HG02571 (cell line): ENCODE measurements around the gene NBAS.

ENCODE experiments used
- ATAC-seq: cut with Tn5 transposase; IDR thresholded peaks from one replicate; pipeline ENCODE4 v1.9.1; 2021; ENCODE audit warnings: mild to moderate bottlenecking, moderate library complexity; ENCODE audit not compliant: unreplicated experiment

NBAS gene

DNA sequence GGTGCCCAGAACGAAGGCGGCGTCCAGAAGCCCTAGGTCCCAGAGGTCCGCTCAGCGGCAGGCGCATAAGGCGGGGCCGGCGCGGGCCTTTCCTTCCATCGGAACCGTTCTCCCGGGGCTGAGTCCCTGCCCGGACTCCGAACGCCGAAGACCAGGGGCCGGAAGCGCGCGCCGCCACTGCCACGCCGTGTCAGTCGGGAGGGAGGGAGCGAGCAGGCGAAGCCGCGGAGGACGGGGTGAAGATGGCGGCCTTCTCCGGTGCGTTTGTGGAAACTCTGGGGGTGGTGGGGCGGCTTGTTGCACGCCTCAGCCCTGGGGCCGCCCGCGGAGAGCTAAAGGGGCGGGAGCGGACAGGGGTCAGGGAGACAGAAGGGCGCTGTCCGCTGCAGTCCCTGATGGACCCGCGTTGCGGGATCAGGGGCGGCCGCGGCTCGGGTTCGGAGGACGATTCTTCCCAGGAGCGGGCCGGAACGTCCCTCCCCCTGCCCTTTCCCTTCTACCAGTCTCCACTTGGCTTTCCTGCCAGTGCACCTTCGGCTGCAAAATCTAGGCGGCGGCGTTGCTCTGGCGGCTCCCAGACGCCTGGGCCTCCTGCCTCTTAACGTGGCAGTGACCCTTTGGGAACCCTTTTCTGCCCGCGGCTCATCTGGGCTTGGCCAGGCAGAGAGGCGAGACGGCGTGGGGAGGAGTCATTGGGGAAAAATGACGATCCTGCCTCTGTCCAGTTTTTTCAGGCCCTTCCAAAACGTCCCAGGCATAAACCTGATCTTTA is 30.7 kb upstream of the NBAS start, which contains the start of gene DDX1:
Gene DDX1 (plus strand): TSS at position 177 of the 772 bp plus-strand sequence. CDS start 66 bp downstream, at position 243.
- ATAC-seq, result peak; percentile 93

DNA sequence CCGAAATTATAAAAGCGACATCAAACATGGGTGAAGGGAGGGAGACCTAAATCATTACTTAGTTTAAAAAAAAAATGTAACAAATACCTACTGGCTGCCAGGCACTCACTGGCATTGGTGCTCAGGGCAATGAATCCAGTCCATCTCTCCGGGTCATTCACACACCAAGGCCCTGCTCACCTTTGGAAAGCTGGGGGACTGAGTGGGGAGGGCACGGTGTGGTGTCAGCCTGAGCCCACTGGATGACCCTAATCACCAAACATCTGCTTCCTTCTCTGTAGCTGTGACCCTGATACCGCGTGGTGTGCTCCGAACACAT is 30.2 kb upstream of the NBAS start:
- no peak for ATAC-seq

DNA sequence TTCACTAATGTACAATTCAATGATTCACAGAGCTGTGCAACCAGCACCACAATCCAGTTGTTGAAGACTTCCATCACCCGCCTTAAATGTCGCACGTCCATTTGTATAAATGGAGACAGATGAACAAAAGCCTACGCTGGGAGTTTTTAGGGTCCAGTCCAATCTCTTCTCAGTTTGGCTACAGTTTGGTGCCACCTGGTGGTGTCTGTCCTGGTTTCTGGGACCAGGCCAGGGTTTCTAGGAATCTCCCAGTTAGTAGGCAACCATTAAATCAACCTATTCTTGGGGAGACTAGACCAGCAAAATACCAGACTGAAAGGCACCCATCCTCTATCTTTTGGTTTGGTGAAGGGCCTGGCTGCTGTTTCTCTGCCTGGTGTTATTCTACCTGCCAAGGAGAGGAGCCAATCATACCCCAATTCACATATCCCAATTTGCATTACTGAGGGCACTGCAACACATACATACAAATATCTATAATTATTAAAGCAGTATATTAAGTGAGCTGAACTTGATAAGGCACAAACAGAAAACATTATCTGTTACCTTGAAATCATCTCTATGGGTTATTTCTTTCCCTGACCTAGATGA is 27.3 kb upstream of the NBAS start:
- no peak for ATAC-seq

DNA sequence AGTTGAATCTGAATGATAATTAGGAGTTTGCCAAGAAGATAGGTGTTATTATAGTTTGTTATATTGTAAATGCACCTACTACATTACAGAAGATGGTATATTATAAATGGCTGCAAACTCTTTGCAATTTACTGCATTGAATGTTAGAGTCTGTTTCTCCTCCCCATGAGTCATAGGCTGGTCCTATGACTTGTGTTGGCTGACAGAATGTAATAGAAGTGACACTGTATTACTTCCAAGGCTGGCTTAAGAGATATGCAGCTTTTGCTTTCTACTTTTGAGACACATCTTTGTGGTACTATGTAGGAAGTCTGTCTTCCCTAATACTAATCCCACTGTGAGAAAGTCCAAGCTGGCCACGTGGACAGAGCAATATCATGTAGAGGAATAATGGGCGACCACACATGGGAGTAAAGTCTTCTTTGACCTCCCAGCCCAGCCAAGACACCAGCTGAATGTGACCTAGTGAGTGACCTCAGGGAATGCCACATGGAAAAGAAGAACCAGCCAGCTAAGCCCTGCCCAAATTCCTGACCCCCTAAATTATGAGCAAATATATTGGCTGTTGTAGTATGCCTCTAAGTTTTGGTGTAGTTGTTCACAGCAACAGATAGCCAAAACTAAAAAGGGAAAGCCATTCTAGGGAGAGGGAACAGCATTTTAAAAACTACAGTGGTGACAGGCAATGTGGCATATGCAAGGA is 23.8 kb upstream of the NBAS start:
- ATAC-seq, result no peak

- ATAC-seq, result no peak
These were observed 23.2 kb upstream of the NBAS start for GRCh38 chr2:15584316-15584715.

- ATAC-seq, result no peak
These were observed 22.7 kb upstream of the NBAS start for GRCh38 chr2:15583826-15584225.

GRCh38 chr2:15582710-15583357 is 21.7 kb upstream of the NBAS start:
- no peak for ATAC-seq

GRCh38 chr2:15580451-15580850 is 19.3 kb upstream of the NBAS start:
- ATAC-seq, result no peak

- ATAC-seq, result no peak
These were observed 18.5 kb upstream of the NBAS start for GRCh38 chr2:15579641-15580040.

DNA sequence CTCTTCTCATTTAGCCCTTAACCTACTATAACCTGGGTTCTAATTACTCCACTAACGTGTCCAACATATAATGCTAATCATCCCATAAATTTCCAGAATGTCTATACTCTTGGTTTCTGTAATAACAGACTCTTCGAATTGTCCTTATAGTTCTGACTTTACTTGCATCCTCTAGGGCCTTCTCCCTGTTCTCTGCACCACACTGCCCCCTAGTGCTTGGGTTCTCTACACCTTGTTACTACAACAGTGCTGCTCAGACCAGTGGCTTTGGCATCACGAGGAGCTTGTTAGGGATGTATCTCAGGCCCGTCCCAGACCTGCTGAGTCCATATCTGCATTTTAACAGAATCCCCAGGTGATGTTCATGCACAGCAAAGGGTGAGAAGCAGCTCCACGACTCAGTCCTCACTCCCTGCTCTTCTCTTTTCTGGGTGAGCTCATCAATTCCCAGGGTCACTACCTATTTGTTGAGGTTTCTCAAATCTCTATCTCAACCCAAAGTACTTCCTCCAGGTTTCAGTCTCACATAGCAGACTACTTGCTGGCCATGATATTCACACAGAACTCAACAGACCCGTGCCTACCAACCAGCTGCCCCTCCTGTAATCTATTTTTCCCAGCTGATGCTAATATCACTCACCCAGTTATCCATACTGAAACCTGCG is 16.1 kb upstream of the NBAS start:
- ATAC-seq, result peak; percentile 89

DNA sequence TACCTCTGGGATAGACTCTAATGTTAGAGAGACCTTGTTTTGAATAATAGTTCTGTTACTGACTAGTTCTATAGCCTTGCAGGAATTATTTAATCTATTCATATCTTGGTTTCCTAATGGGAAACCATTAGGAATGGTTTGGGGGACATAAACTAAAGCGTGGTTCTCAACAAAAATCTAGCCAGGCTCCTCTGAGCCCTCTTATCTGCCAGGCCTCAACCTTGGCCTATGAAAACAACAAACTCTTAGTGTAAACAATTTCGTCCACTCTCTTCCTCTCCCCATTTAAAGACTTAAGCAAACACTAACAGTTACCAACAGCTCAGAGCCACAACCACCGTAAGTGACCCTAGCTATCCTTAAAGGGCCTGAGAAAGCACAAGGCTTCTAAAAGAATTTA is 10.6 kb upstream of the NBAS start:
- ATAC-seq, result no peak

DNA sequence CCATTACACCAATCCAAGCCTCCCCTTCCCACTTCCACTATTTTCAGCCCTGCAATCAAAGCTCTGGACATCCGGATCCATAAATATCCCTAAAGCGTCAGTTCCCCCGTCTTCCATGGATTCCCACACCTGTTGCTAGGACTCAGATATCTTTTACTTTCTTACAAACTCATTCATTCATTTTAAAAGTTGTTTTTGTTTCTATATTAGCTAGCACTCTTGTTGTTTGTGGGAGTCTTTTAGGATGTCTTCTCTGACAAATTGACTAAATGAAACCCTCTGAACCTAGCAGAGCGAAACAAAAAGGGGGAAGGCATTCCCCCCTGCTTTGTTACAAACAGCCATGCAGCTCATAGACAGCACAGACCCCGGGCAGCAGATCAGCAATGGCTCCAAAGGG is 9.0 kb upstream of the NBAS start:
- ATAC-seq, result no peak

GRCh38 chr2:15568874-15569273 is 7.7 kb upstream of the NBAS start:
- ATAC-seq, result no peak

DNA sequence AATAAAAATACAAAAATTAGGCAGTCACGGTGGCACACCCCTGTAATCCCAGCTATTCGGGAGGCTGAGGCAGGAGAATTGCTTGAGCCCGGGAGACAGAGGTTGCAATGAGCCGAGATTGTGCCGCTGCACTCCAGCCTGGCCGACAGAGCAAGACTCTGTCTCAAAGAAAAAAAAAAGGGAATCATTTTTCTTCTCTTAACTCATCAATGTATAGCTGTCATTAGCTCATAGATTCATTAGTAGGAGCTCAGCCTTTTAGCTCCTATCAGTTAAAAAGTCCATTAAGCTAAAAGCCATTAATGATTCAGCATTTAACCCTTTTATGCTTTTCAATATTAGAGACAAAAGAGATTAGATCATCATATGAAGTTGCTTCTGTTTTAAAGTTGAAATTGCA is 5.8 kb upstream of the NBAS start:
- no peak for ATAC-seq

- ATAC-seq, result no peak
These were observed 5.0 kb upstream of the NBAS start for GRCh38 chr2:15565994-15566671.

- ATAC-seq, result no peak
These were observed 4.3 kb upstream of the NBAS start for GRCh38 chr2:15565392-15565791.

GRCh38 chr2:15563227-15564100 is 2.3 kb upstream of the NBAS start:
- no peak for ATAC-seq

GRCh38 chr2:15562354-15563031 is 1.4 kb upstream of the NBAS start:
- no peak for ATAC-seq
